ENCODE results near the gene NOC3L.
A peak's percentile ranks its signal among the peaks of the same experiment; 100 is the strongest.
"Not testable (repeated sequence)": the region's sequence is repeated elsewhere in the genome, so short reads cannot be mapped to it uniquely, and the experiment has no call there.

The NOC3L gene

GRCh38 chr10:94363251-94363565 lies 469 bp upstream of the NOC3L start:
- no peak for DNase-seq (ENCODE audit: low read depth, low spot score)

- no peak for DNase-seq (ENCODE audit: low read depth, low spot score)
These were observed 1.5 kb downstream of the NOC3L start for GRCh38 chr10:94361171-94361794.

GRCh38 chr10:94358480-94358879 lies 4.3 kb downstream of the NOC3L start:
- DNase-seq (ENCODE audit: low read depth, low spot score): peak; percentile 49

GRCh38 chr10:94357193-94357592 lies 5.5 kb downstream of the NOC3L start:
- no peak for DNase-seq (ENCODE audit: low read depth, low spot score)

- no peak for DNase-seq (ENCODE audit: low read depth, low spot score)
These were observed 6.9 kb downstream of the NOC3L start for GRCh38 chr10:94355841-94356240.

- no peak for DNase-seq (ENCODE audit: low read depth, low spot score)
These were observed 9.4 kb downstream of the NOC3L start for GRCh38 chr10:94353336-94353735.

GRCh38 chr10:94351089-94351488 lies 11.7 kb downstream of the NOC3L start:
- DNase-seq (ENCODE audit: low read depth, low spot score): no peak

- DNase-seq (ENCODE audit: low read depth, low spot score): not testable (repeated sequence)
These were observed 12.2 kb downstream of the NOC3L start for GRCh38 chr10:94350500-94350899.

GRCh38 chr10:94349327-94349726 lies 13.4 kb downstream of the NOC3L start:
- no peak for DNase-seq (ENCODE audit: low read depth, low spot score)

GRCh38 chr10:94344522-94345122 lies 18.1 kb downstream of the NOC3L start:
- DNase-seq (ENCODE audit: low read depth, low spot score): no peak

GRCh38 chr10:94343151-94343550 lies 19.6 kb downstream of the NOC3L start:
- DNase-seq (ENCODE audit: low read depth, low spot score): no peak

GRCh38 chr10:94334857-94335256 lies 27.9 kb downstream of the NOC3L start:
- no peak for DNase-seq (ENCODE audit: low read depth, low spot score)

- DNase-seq (ENCODE audit: low read depth, low spot score): no peak
These were observed 29.7 kb downstream of the NOC3L start for GRCh38 chr10:94333051-94333450.

GRCh38 chr10:94328613-94329012 lies 34.1 kb downstream of the NOC3L start:
- DNase-seq (ENCODE audit: low read depth, low spot score): no peak

GRCh38 chr10:94327649-94328048 lies 35.1 kb downstream of the NOC3L start:
- no peak for DNase-seq (ENCODE audit: low read depth, low spot score)

- DNase-seq (ENCODE audit: low read depth, low spot score): no peak
These were observed 38.0 kb downstream of the NOC3L start for GRCh38 chr10:94324609-94325233.

- no peak for DNase-seq (ENCODE audit: low read depth, low spot score)
These were observed 42.3 kb downstream of the NOC3L start for GRCh38 chr10:94320285-94320914.

GRCh38 chr10:94316560-94316959 lies 46.2 kb downstream of the NOC3L start:
- DNase-seq (ENCODE audit: low read depth, low spot score): no peak

GRCh38 chr10:94315975-94316464 lies 46.7 kb downstream of the NOC3L start:
- peak; percentile 72 for DNase-seq (ENCODE audit: low read depth, low spot score)

- peak; percentile 66 for DNase-seq (ENCODE audit: low read depth, low spot score)
These were observed 47.7 kb downstream of the NOC3L start for GRCh38 chr10:94315024-94315451.

- DNase-seq (ENCODE audit: low read depth, low spot score): no peak
These were observed 52.4 kb downstream of the NOC3L start for GRCh38 chr10:94310369-94310768.

- peak; percentile 58 for DNase-seq (ENCODE audit: low read depth, low spot score)
These were observed 53.9 kb downstream of the NOC3L start for GRCh38 chr10:94308866-94309265.
